ENCODE results near the gene ASTN2. TPM values are rescaled to one million over a fixed set of nuclear protein-coding genes. Genes with fewer than 3 reads are reported as not detected.

The ASTN2 gene
- total and polyA plus RNA-seq, 3 donors from 2014 or later: 55.7 to 157 (median 117) TPM

DNA sequence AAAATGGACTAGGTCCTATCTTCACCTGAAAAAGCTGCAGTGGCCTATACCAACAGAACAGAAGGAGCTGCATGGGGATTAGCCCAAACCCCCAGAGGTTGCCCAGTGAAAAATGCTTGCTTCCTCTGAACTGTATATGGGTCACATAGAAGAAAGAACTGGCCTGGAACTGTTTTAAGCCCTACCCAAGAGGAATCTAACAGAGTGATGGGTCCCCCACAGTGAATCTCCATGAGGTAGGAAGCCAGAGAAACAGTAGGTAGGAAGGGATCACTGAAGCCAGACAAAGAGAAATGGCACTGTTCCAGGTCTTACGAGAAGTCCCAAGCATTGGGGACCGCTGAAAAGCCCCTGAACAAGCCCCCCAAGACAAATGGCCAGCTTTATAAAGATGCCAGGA lies 756.6 kb downstream of the ASTN2 start:
- Histone ChIP-seq H3K4me1 (peaks cover 7% of the 10 kb centered on the region), H3K9me3 (no peaks in the 10 kb centered on the region), H3K27ac (no peak overlapping the region), H3K4me3 (no peak overlapping the region), H3K27me3 (no peaks in the 10 kb centered on the region), H3K36me3 (ENCODE audit: low read depth, missing control alignments) (no peaks in the 10 kb centered on the region)
- DNase-seq: no peak
- intact Hi-C loops (cut with DNase I; ENCODE audit: low total_unique reads): loop anchor here (10.0 kb wide), 1 partner anchor 1063 kb away; no protein-coding TSS in a partner anchor
- no peak for TF ChIP-seq POLR2A (IDR thresholded peaks at IDR 0.05)
- TF ChIP-seq, protein P1, sequence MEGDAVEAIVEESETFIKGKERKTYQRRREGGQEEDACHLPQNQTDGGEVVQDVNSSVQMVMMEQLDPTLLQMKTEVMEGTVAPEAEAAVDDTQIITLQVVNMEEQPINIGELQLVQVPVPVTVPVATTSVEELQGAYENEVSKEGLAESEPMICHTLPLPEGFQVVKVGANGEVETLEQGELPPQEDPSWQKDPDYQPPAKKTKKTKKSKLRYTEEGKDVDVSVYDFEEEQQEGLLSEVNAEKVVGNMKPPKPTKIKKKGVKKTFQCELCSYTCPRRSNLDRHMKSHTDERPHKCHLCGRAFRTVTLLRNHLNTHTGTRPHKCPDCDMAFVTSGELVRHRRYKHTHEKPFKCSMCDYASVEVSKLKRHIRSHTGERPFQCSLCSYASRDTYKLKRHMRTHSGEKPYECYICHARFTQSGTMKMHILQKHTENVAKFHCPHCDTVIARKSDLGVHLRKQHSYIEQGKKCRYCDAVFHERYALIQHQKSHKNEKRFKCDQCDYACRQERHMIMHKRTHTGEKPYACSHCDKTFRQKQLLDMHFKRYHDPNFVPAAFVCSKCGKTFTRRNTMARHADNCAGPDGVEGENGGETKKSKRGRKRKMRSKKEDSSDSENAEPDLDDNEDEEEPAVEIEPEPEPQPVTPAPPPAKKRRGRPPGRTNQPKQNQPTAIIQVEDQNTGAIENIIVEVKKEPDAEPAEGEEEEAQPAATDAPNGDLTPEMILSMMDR (IDR thresholded peaks at IDR 0.05): no peak
- 91 to 95% methylated on average over 2 of the region's 2 CpGs for WGBS, 2 donors

DNA sequence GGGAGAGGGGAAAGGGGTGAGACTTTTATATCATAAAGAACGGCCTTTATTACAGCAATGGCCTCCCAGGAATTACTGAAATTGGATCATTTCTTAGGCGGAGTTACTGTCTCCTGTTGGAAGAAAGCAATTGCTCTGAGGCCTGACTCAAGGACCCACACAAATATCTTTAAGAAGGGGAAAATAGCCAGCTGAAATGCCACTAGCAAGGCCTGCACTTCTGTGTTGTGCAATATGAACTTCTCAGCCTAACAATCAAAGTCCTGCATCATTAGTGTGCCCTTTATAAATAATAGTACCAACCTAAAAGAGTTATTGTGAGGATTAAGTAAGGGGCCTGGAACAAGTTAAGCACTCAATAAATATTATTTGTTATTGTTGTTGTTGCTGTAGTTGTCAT lies 757.9 kb downstream of the ASTN2 start:
- Histone ChIP-seq H3K27ac (peak overlapping the region in 1 of 2 donors; percentile 20), H3K4me3 (no peak overlapping the region), H3K4me1 (peaks cover 7% of the 10 kb centered on the region), H3K9me3 (no peaks in the 10 kb centered on the region), H3K36me3 (ENCODE audit: low read depth, missing control alignments) (no peaks in the 10 kb centered on the region), H3K27me3 (no peaks in the 10 kb centered on the region)
- DNase-seq: no peak
- WGBS, 2 donors: 58 to 85% methylated on average over 2 of the region's 2 CpGs
- intact Hi-C loops (cut with DNase I; ENCODE audit: low total_unique reads): loop anchor here (10.0 kb wide), 1 partner anchor 1062 kb away; no protein-coding TSS in a partner anchor
- TF ChIP-seq POLR2A (IDR thresholded peaks at IDR 0.05): no peak
- TF ChIP-seq, protein P1 (IDR thresholded peaks at IDR 0.05): no peak

DNA sequence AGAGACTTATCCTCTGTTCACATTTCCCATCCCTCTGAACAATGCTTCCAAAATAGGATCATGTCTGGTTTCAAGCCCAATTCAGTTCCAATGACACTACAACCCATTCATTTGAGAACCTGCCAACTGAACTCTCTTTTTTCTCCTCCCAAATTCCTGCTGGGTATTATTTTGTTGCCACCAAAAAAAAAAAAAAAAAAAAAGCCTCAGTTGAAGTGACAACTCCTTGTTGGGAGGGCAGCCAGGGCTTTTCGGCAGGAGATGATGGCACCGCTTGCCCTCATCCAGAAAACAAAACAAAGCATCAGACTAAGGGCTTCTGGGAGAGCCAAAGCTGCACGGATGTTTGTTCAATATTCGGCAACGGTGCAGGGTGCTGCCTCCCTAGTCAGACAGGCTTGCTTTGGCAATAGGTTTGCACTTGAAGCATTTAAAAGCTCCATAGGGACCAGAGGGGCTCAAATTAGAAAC lies 758.3 kb downstream of the ASTN2 start:
- Histone ChIP-seq H3K36me3 (ENCODE audit: low read depth, missing control alignments) (no peaks in the 10 kb centered on the region), H3K4me3 (no peak overlapping the region), H3K4me1 (peaks cover 7% of the 10 kb centered on the region), H3K9me3 (no peaks in the 10 kb centered on the region), H3K27me3 (no peaks in the 10 kb centered on the region), H3K27ac (peak overlapping the region in 1 of 2 donors; percentile 20)
- WGBS, 2 donors: 43 to 44% methylated on average over 5 of the region's 5 CpGs
- DNase-seq: no peak
- intact Hi-C loops (cut with DNase I; ENCODE audit: low total_unique reads): loop anchor here (10.0 kb wide), 1 partner anchor 1062 kb away; no protein-coding TSS in a partner anchor
- TF ChIP-seq POLR2A (IDR thresholded peaks at IDR 0.05): no peak
- TF ChIP-seq, protein P1 (IDR thresholded peaks at IDR 0.05): no peak

DNA sequence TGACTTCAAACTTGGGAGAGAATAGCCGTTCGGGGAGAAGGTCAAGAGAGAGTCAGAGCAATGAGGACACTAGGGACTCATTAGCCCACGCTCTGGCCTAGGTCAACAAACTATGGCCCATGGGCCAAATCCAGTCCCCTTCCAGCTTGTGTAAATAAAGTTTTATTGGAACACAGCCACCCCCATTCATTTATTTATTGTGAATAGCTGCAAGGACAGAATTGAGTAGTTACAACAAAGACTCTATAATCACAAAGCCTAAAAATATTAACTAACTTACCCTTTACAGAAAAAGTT lies 760.9 kb downstream of the ASTN2 start:
- no peaks in the 10 kb centered on the region for H3K4me1 ChIP-seq
- DNase-seq: no peak
- no peak for TF ChIP-seq POLR2A (IDR thresholded peaks at IDR 0.05)
- TF ChIP-seq, protein P1 (IDR thresholded peaks at IDR 0.05): no peak
- WGBS, 2 donors: 70 to 71% methylated on average over 3 of the region's 3 CpGs
- no peaks in the 10 kb centered on the region for H3K9me3 ChIP-seq
- H3K4me3 ChIP-seq: no peak overlapping the region
- H3K27ac ChIP-seq: no peak overlapping the region
- no peaks in the 10 kb centered on the region for H3K27me3 ChIP-seq
- no peaks in the 10 kb centered on the region for H3K36me3 ChIP-seq (ENCODE audit: low read depth, missing control alignments)
- intact Hi-C loops (cut with DNase I; ENCODE audit: low total_unique reads): loop anchor here (10.0 kb wide), 1 partner anchor 1059 kb away; no protein-coding TSS in a partner anchor

All from testis (tissue), 3 donors.